Measurements from ENCODE around the gene CEP68. TPM values are rescaled to one million over a fixed set of nuclear protein-coding genes. Genes with fewer than 3 reads are reported as not detected.
"Not testable (repeated sequence)": the region's sequence is repeated elsewhere in the genome, so short reads cannot be mapped to it uniquely, and the experiment has no call there.

CEP68 gene
- total RNA-seq, 2 experiments from 2014 or later = 6.0 to 7.3 TPM

DNA sequence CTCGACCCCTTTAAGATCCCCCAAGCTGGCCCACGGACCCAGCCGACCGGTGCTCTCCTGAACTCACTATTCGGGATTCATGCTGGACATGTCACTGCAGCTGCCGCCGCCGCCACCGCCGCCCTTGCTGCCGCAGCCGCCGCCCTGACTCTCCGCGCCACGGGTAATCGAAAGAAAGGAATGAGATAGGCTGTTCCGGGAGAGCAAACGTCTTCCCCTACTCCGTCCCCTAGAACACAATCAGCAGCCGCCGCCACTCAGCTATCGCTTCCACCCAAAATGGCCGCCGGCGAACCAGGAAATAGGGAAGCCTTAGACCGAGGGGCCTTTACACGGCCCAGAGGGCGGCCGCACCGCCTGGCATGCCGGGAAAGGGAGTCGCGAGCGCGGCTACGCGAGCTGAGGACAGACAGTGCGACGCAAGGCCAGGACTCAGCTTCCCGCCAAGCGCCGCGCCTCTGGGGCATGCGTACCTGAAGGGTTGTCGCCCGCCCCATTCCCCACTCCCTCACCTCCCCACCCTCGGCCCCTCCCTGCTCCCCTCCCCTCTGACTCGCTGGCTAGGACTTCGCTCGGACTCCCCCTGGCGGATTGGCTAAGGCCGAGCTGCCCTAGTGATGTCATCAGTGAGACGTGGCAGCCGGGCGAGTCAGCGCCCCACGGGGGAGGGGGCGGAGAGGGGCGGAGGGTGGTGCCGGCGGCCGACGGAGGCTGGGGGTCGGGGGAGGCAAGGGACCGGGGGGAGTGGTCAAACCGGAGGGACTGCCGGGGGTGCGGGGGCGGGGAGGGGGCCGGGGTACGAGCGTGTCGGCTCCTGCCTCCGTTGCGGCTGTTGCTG, 73.8 kb downstream of the CEP68 start, which contains the start of gene RAB1A:
Gene RAB1A (minus strand): TSS at position 281 of the 838 bp plus-strand sequence. CDS start 191 bp downstream, at position 90.
- Mint-ChIP-seq H3K4me3 (peak within 1 kb of the TSS; percentile 95), H3K9me3 (no peaks in the 10 kb centered on the region), H3K36me3 (ENCODE audit: low read depth) (peaks cover 2% of the 10 kb centered on the region), H3K27ac (peak within 1 kb of the TSS; percentile 94), H3K4me1 (ENCODE audit: low read depth) (peaks cover 35% of the 10 kb centered on the region), H3K27me3 (ENCODE audit: low read depth) (no peaks in the 10 kb centered on the region)
- CTCF ChIA-PET = interaction anchor here (0.7 to 2.4 kb wide), 10 partner anchors 9 to 212 kb away, joined by 3 to 11 read pairs (median 4); no protein-coding TSS in a partner anchor
- intact Hi-C loops (cut with micrococcal nuclease) = loop anchor here (1.0 to 5.0 kb wide), 13 partner anchors 17 to 1542 kb away; partner anchors contain the start of genes ACTR2, AFTPH, MDH1 and SERTAD2
- DNase-seq = peak; percentile 100

DNA sequence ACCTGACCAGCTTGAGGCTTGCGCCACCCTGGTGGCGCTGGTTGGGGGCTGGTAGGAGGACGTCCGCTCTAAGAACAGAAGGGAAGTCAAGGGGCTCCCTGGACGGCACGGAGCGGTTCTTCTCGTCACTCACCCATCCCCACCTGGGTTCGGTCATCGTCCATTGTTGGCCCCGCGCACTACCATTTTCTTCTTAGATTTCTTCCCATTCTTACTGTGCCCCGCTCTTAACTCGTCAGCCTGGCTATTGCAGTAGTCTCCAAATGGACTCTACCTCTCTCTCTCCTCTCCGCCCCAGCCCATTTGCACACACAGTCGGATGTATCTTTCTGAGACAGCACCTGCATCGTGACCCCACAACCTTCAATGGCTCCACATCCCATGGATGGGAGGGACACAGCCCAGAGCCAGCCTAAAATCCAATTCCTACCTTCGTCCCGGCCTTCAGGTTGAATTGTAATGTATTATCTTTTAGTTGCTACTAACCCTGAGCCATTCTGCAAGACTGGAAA, 74.5 kb downstream of the CEP68 start:
- H3K27ac Mint-ChIP-seq = peak overlapping the region; percentile 48
- DNase-seq = peak; percentile 39
- no peaks in the 10 kb centered on the region for H3K9me3 Mint-ChIP-seq
- no peaks in the 10 kb centered on the region for H3K27me3 Mint-ChIP-seq (ENCODE audit: low read depth)
- H3K36me3 Mint-ChIP-seq (ENCODE audit: low read depth) = peaks cover 2% of the 10 kb centered on the region
- CTCF ChIA-PET = interaction anchor here (1.0 to 2.4 kb wide), 6 partner anchors 12 to 66 kb away, joined by 3 to 11 read pairs (median 4); no protein-coding TSS in a partner anchor
- peak overlapping the region; percentile 95 for H3K4me3 Mint-ChIP-seq
- intact Hi-C loops (cut with micrococcal nuclease) = loop anchor here (1.0 to 2.0 kb wide), 11 partner anchors 56 to 1542 kb away; partner anchors contain the start of genes ACTR2, AFTPH, MDH1 and SERTAD2
- H3K4me1 Mint-ChIP-seq (ENCODE audit: low read depth) = peaks cover 28% of the 10 kb centered on the region

DNA sequence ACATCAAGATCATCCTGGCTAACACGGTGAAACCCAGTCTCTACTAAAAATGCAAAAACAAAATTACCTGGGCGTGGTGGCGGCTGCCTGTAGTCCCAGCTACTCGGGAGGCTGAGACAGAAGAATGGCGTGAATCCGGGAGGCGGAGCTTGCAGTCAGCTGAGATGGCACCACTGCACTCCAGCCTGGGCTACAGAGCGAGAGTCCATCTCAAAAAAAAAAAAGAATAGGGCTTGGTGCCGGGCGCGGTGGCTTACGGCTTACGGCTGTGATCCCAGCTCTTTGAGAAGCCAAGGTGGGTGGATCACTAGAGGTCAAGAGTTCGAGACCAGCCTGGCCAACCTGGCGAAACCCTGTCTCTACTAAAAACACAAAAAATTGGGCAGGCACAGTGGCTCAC, 76.7 kb downstream of the CEP68 start:
- H3K9me3 Mint-ChIP-seq; DNase-seq; H3K27ac Mint-ChIP-seq; H3K4me3 Mint-ChIP-seq; H3K36me3 Mint-ChIP-seq (ENCODE audit: low read depth); intact Hi-C loops (cut with micrococcal nuclease); H3K27me3 Mint-ChIP-seq (ENCODE audit: low read depth): not testable (repeated sequence)
- CTCF ChIA-PET = interaction anchor here (0.6 to 2.3 kb wide), 5 partner anchors 8 to 68 kb away, joined by 3 to 8 read pairs (median 7); no protein-coding TSS in a partner anchor
- H3K4me1 Mint-ChIP-seq (ENCODE audit: low read depth) = peaks cover 11% of the 10 kb centered on the region

DNA sequence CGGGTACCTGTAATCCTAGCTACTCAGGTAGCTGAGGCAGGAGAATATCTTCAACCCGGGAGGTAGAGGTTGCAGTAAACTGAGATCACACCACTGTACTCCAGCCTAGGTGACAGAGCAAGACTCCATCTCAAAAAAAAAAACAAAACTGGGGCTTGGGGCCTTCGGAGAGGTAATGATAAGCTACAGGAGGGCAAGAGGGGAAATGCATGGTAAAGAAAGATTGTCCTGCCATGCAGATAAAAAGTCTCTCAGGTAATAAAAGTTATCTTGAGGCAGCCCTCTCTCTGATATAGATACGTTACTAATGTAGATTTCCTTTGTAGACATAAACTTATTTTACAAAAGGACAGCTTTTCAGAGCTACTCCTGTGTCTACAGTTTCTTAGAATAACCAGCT, 77.4 kb downstream of the CEP68 start:
- Mint-ChIP-seq H3K9me3 (no peaks in the 10 kb centered on the region), H3K36me3 (ENCODE audit: low read depth) (peaks cover 2% of the 10 kb centered on the region), H3K27me3 (ENCODE audit: low read depth) (no peaks in the 10 kb centered on the region), H3K4me3 (no peak overlapping the region), H3K4me1 (ENCODE audit: low read depth) (peaks cover 4% of the 10 kb centered on the region), H3K27ac (no peak overlapping the region)
- DNase-seq = no peak
- intact Hi-C loops (cut with micrococcal nuclease) = no loop called here
- CTCF ChIA-PET = interaction anchor here (1.5 to 2.3 kb wide), 3 partner anchors 14 to 69 kb away, joined by 7 to 8 read pairs (median 7); no protein-coding TSS in a partner anchor

DNA sequence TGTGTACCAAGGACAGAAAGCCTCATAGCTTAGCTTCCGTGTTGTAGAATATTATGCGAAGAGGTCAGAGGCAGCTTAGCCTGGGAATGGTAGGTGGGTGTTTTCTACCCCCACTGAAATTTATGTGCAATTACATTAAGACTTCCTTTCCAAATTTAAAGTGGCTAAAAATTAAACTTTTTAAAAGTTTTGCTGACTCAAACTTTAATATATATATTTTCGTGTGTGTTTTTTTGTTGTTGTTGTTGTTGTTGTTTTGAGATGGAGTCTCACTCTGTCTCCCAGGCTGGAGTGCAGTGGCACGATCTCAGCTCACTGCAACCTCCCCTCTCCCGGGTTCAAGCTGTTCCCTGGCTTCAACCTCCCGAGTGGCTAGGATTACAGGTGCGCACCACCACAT, 77.9 kb downstream of the CEP68 start:
- Mint-ChIP-seq H3K4me3 (no peak overlapping the region), H3K9me3 (no peaks in the 10 kb centered on the region), H3K36me3 (ENCODE audit: low read depth) (peaks cover 2% of the 10 kb centered on the region), H3K4me1 (ENCODE audit: low read depth) (peaks cover 3% of the 10 kb centered on the region), H3K27me3 (ENCODE audit: low read depth) (no peaks in the 10 kb centered on the region), H3K27ac (no peak overlapping the region)
- CTCF ChIA-PET = interaction anchor here (0.6 to 2.3 kb wide), 4 partner anchors 13 to 129 kb away, joined by 3 to 8 read pairs (median 7); no protein-coding TSS in a partner anchor
- intact Hi-C loops (cut with micrococcal nuclease) = no loop called here
- no peak for DNase-seq

DNA sequence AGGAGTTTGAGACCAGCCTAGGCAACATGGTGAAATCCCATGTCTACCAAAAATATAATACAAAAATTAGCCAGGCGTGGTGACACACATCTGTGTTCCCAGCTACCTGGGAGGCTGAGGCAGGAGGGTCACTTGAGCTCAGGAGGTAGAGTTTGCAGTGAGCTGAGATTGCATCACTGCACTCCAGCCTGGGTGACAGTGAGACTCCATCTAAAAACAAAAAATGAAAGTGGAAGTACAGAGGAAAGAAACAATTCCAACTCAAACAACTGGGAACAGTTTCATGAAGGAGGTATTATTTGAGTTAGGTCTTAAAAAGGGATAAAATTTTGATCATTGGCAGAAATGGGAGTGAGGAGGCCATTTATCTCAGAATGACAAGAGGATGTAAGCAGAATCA, 80.0 kb downstream of the CEP68 start:
- no peak overlapping the region for H3K27ac Mint-ChIP-seq
- H3K4me1 Mint-ChIP-seq (ENCODE audit: low read depth) = no peaks in the 10 kb centered on the region
- no peak for DNase-seq
- intact Hi-C loops (cut with micrococcal nuclease) = no loop called here
- H3K36me3 Mint-ChIP-seq (ENCODE audit: low read depth) = no peaks in the 10 kb centered on the region
- no peak overlapping the region for H3K4me3 Mint-ChIP-seq
- no peaks in the 10 kb centered on the region for H3K27me3 Mint-ChIP-seq (ENCODE audit: low read depth)
- H3K9me3 Mint-ChIP-seq = no peaks in the 10 kb centered on the region
- CTCF ChIA-PET = interaction anchor here (0.5 to 1.7 kb wide), 2 partner anchors 51 to 102 kb away, joined by 3 to 5 read pairs; no protein-coding TSS in a partner anchor

Other genes starting within 250 kb of the CEP68 start
- 1 to 10 TPM; 8.3 to 8.7 TPM for gene SLC1A4, start 67.0 kb upstream of the CEP68 start, total RNA-seq
- gene RAB1A, start 73.7 kb downstream of the CEP68 start, total RNA-seq = 10 to 100 TPM; 60.8 to 61.3 TPM
- 100 to 1,000 TPM; 358 to 366 TPM for gene ACTR2, start 171.4 kb downstream of the CEP68 start, total RNA-seq